ENCODE measurements around the gene ENOX1. TPM values are rescaled to one million over a fixed set of nuclear protein-coding genes. Genes with fewer than 3 reads are reported as not detected.
A peak's percentile ranks its signal among the peaks of the same experiment; 100 is the strongest.

Gene ENOX1
- total RNA-seq, 2 donors from 2014 or later: 0.14 to 11.7 TPM

- H3K36me3 Mint-ChIP-seq: no peaks in the 10 kb centered on the region
- no peak for DNase-seq (ENCODE audit: low spot score)
- no peaks in the 10 kb centered on the region for H3K9me3 Mint-ChIP-seq
- H3K4me1 Mint-ChIP-seq (ENCODE audit: low read depth in 2 of 2): peaks cover 0 to 7% of the 10 kb centered on the region in 2 donors
- peaks cover 6 to 25% of the 10 kb centered on the region in 2 donors for H3K27me3 Mint-ChIP-seq
- H3K27ac Mint-ChIP-seq: peak overlapping the region in 1 of 2 donors; percentile 29
- peak in 1 of 2 donors; percentile 51 for ATAC-seq
- H3K4me3 Mint-ChIP-seq: peak overlapping the region; percentile 35
Measured at GRCh38 chr13:43799191-43799590, 12.4 kb upstream of the ENOX1 start.

- H3K27ac Mint-ChIP-seq: peak overlapping the region in 1 of 2 donors; percentile 29
- no peak for ATAC-seq
- H3K4me1 Mint-ChIP-seq (ENCODE audit: low read depth in 2 of 2): peaks cover 0 to 7% of the 10 kb centered on the region in 2 donors
- peaks cover 6 to 26% of the 10 kb centered on the region in 2 donors for H3K27me3 Mint-ChIP-seq
- H3K36me3 Mint-ChIP-seq: no peaks in the 10 kb centered on the region
- no peaks in the 10 kb centered on the region for H3K9me3 Mint-ChIP-seq
- H3K4me3 Mint-ChIP-seq: no peak overlapping the region
- no peak for DNase-seq (ENCODE audit: low spot score)
Measured at GRCh38 chr13:43797869-43798268, 11.1 kb upstream of the ENOX1 start.

GRCh38 chr13:43797159-43797558, 10.4 kb upstream of the ENOX1 start:
- ATAC-seq (peak in 1 of 2 donors; percentile 67), DNase-seq (ENCODE audit: low spot score) (no peak)
- no peaks in the 10 kb centered on the region for H3K9me3 Mint-ChIP-seq
- H3K4me3 Mint-ChIP-seq: peak overlapping the region; percentile 34
- no peaks in the 10 kb centered on the region for H3K36me3 Mint-ChIP-seq
- H3K27ac Mint-ChIP-seq: peak overlapping the region in 1 of 2 donors; percentile 29
- peaks cover 12 to 28% of the 10 kb centered on the region in 2 donors for H3K27me3 Mint-ChIP-seq
- H3K4me1 Mint-ChIP-seq (ENCODE audit: low read depth in 2 of 2): peaks cover 0 to 7% of the 10 kb centered on the region in 2 donors

- Mint-ChIP-seq H3K36me3 (no peaks in the 10 kb centered on the region), H3K9me3 (no peaks in the 10 kb centered on the region), H3K4me3 (no peak overlapping the region), H3K27me3 (peaks cover 16 to 27% of the 10 kb centered on the region in 2 donors), H3K4me1 (ENCODE audit: low read depth in 2 of 2) (peaks cover 0 to 7% of the 10 kb centered on the region in 2 donors), H3K27ac (no peak overlapping the region)
- ATAC-seq (no peak), DNase-seq (ENCODE audit: low spot score) (no peak)
Measured at GRCh38 chr13:43794416-43794815, 7.6 kb upstream of the ENOX1 start.

- no peak for DNase-seq (ENCODE audit: low spot score)
- Mint-ChIP-seq H3K4me3 (no peak overlapping the region), H3K36me3 (no peaks in the 10 kb centered on the region), H3K9me3 (no peaks in the 10 kb centered on the region), H3K27ac (no peak overlapping the region), H3K27me3 (peaks cover 28% of the 10 kb centered on the region in 2 donors), H3K4me1 (ENCODE audit: low read depth in 2 of 2) (peaks cover 0 to 5% of the 10 kb centered on the region in 2 donors)
- ATAC-seq: no peak
Measured at GRCh38 chr13:43792076-43792881, 5.5 kb upstream of the ENOX1 start.

GRCh38 chr13:43787997-43788396, 1.2 kb upstream of the ENOX1 start:
- H3K27ac Mint-ChIP-seq: no peak overlapping the region
- ATAC-seq (no peak), DNase-seq (ENCODE audit: low spot score) (no peak)
- H3K36me3 Mint-ChIP-seq: no peaks in the 10 kb centered on the region
- H3K4me3 Mint-ChIP-seq: peak overlapping the region; percentile 84
- no peaks in the 10 kb centered on the region for H3K9me3 Mint-ChIP-seq
- H3K4me1 Mint-ChIP-seq (ENCODE audit: low read depth in 2 of 2): peaks cover 7 to 11% of the 10 kb centered on the region in 2 donors
- H3K27me3 Mint-ChIP-seq: peaks cover 27 to 40% of the 10 kb centered on the region in 2 donors

- ATAC-seq (peak in 1 of 2 donors; percentile 21), DNase-seq (ENCODE audit: low spot score) (no peak)
- peak overlapping the region; percentile 84 for H3K4me3 Mint-ChIP-seq
- H3K9me3 Mint-ChIP-seq: no peaks in the 10 kb centered on the region
- H3K36me3 Mint-ChIP-seq: no peaks in the 10 kb centered on the region
- H3K27ac Mint-ChIP-seq: no peak overlapping the region
- H3K4me1 Mint-ChIP-seq (ENCODE audit: low read depth in 2 of 2): peaks cover 7 to 11% of the 10 kb centered on the region in 2 donors
- H3K27me3 Mint-ChIP-seq: peaks cover 27 to 38% of the 10 kb centered on the region in 2 donors
Measured at GRCh38 chr13:43787518-43787891, 733 bp upstream of the ENOX1 start.

GRCh38 chr13:43786472-43786765, 353 bp downstream of the ENOX1 start:
- Mint-ChIP-seq H3K4me1 (ENCODE audit: low read depth in 2 of 2) (peaks cover 7 to 11% of the 10 kb centered on the region in 2 donors), H3K27me3 (peaks cover 27 to 31% of the 10 kb centered on the region in 2 donors), H3K4me3 (peak overlapping the region; percentile 84), H3K36me3 (no peaks in the 10 kb centered on the region), H3K9me3 (no peaks in the 10 kb centered on the region), H3K27ac (no peak overlapping the region)
- DNase-seq (ENCODE audit: low spot score): no peak
- ATAC-seq: peak; percentile 37 to 62

GRCh38 chr13:43785650-43786471, 911 bp downstream of the ENOX1 start:
- H3K4me1 Mint-ChIP-seq (ENCODE audit: low read depth in 2 of 2): peaks cover 7 to 11% of the 10 kb centered on the region in 2 donors
- H3K36me3 Mint-ChIP-seq: no peaks in the 10 kb centered on the region
- no peak overlapping the region for H3K27ac Mint-ChIP-seq
- no peak for DNase-seq (ENCODE audit: low spot score)
- peak; percentile 55 to 61 for ATAC-seq
- peaks cover 27 to 31% of the 10 kb centered on the region in 2 donors for H3K27me3 Mint-ChIP-seq
- H3K9me3 Mint-ChIP-seq: no peaks in the 10 kb centered on the region
- H3K4me3 Mint-ChIP-seq: peak overlapping the region; percentile 84

- Mint-ChIP-seq H3K27me3 (peaks cover 27 to 31% of the 10 kb centered on the region in 2 donors), H3K4me1 (ENCODE audit: low read depth in 2 of 2) (peaks cover 7 to 11% of the 10 kb centered on the region in 2 donors), H3K9me3 (no peaks in the 10 kb centered on the region), H3K36me3 (no peaks in the 10 kb centered on the region), H3K4me3 (peak overlapping the region; percentile 84), H3K27ac (no peak overlapping the region)
- ATAC-seq: no peak
- no peak for DNase-seq (ENCODE audit: low spot score)
Measured at GRCh38 chr13:43785261-43785649, 1.5 kb downstream of the ENOX1 start.

GRCh38 chr13:43784496-43784895, 2.3 kb downstream of the ENOX1 start:
- no peaks in the 10 kb centered on the region for H3K9me3 Mint-ChIP-seq
- peaks cover 26% of the 10 kb centered on the region in 2 donors for H3K27me3 Mint-ChIP-seq
- H3K4me3 Mint-ChIP-seq: no peak overlapping the region
- ATAC-seq: no peak
- H3K27ac Mint-ChIP-seq: no peak overlapping the region
- H3K4me1 Mint-ChIP-seq (ENCODE audit: low read depth in 2 of 2): peaks cover 7 to 11% of the 10 kb centered on the region in 2 donors
- H3K36me3 Mint-ChIP-seq: no peaks in the 10 kb centered on the region
- DNase-seq (ENCODE audit: low spot score): no peak

- no peaks in the 10 kb centered on the region for H3K9me3 Mint-ChIP-seq
- DNase-seq (ENCODE audit: low spot score): no peak
- no peak overlapping the region for H3K4me3 Mint-ChIP-seq
- H3K27ac Mint-ChIP-seq: no peak overlapping the region
- peaks cover 21 to 25% of the 10 kb centered on the region in 2 donors for H3K27me3 Mint-ChIP-seq
- ATAC-seq: no peak
- peaks cover 7 to 11% of the 10 kb centered on the region in 2 donors for H3K4me1 Mint-ChIP-seq (ENCODE audit: low read depth in 2 of 2)
- no peaks in the 10 kb centered on the region for H3K36me3 Mint-ChIP-seq
Measured at GRCh38 chr13:43783820-43784219, 3.0 kb downstream of the ENOX1 start.

GRCh38 chr13:43782686-43783085, 4.1 kb downstream of the ENOX1 start:
- no peaks in the 10 kb centered on the region for H3K36me3 Mint-ChIP-seq
- no peak overlapping the region for H3K27ac Mint-ChIP-seq
- H3K27me3 Mint-ChIP-seq: peaks cover 25 to 27% of the 10 kb centered on the region in 2 donors
- no peak overlapping the region for H3K4me3 Mint-ChIP-seq
- ATAC-seq (no peak), DNase-seq (ENCODE audit: low spot score) (no peak)
- peaks cover 7 to 8% of the 10 kb centered on the region in 2 donors for H3K4me1 Mint-ChIP-seq (ENCODE audit: low read depth in 2 of 2)
- H3K9me3 Mint-ChIP-seq: no peaks in the 10 kb centered on the region

GRCh38 chr13:43780666-43781065, 6.1 kb downstream of the ENOX1 start:
- Mint-ChIP-seq H3K36me3 (no peaks in the 10 kb centered on the region), H3K4me1 (ENCODE audit: low read depth in 2 of 2) (peaks cover 5 to 8% of the 10 kb centered on the region in 2 donors), H3K4me3 (no peak overlapping the region), H3K27me3 (peaks cover 23 to 35% of the 10 kb centered on the region in 2 donors), H3K27ac (no peak overlapping the region), H3K9me3 (no peaks in the 10 kb centered on the region)
- no peak for ATAC-seq
- no peak for DNase-seq (ENCODE audit: low spot score)

Data from natural killer cell treated with Interleukin-12 subunit alpha and Interleukin-12 subunit beta and Interleukin-15 and Interleukin-18, amount 100 ng/mL, for 72 hours (primary cell).